Measurements from ENCODE around the gene ATG9B. TPM values are rescaled to one million over a fixed set of nuclear protein-coding genes. Genes with fewer than 3 reads are reported as not detected.

Gene ATG9B
- total RNA-seq, 1 experiment from 2014 or later: 2.1 TPM

GRCh38 chr7:151017370-151017952 lies 6.8 kb downstream of the ATG9B start:
- H3K4me1 ChIP-seq (ENCODE audit: control insufficient read depth in 1 of 2, insufficient read depth in 2 of 2, low read length in 2 of 2): peaks cover 0 to 29% of the 10 kb centered on the region in 2 experiments; a peak in 2 of 4 replicates
- intact Hi-C loops (cut with micrococcal nuclease): loop anchor here (5.0 to 10.0 kb wide), 2 partner anchors 120 to 243 kb away; no protein-coding TSS in a partner anchor
- RAD21 ChIA-PET (ENCODE audit: low non-redundant PET in 1 of 2, low total read pairs in 2 of 2, uncharacterized antibody in 2 of 2, unreplicated experiment in 2 of 2): interaction anchor here in 1 of 2 experiments (1.0 kb wide), 1 partner anchor 55 kb away, joined by 3 read pairs; no protein-coding TSS in a partner anchor
- H3K79me2 ChIP-seq (ENCODE audit: insufficient read depth, low read length): no peaks in the 10 kb centered on the region
- no peaks in the 10 kb centered on the region for H3K9me3 ChIP-seq (ENCODE audit: control insufficient read depth in 1 of 2, insufficient read depth in 1 of 2, low read depth in 1 of 2, low read length in 2 of 2)
- no peak for DNase-seq (ENCODE audit: low read depth, low spot score)
- no peak overlapping the region for H3K27ac ChIP-seq (ENCODE audit: low read depth, low read length)
- TF ChIP-seq EZH2phosphoT487 (IDR thresholded peaks at IDR 0.05; ENCODE audit: borderline replicate concordance) (no peak), POLR2A (IDR thresholded peaks at IDR 0.05; ENCODE audit: borderline replicate concordance, extremely low read depth, insufficient read depth, insufficient read length) (no peak), POLR2AphosphoS5 (IDR thresholded peaks at IDR 0.05; ENCODE audit: low read depth, low read length) (no peak)
- BruUV-seq (replicated peaks): no TSS peak
- H3K9me2 ChIP-seq (ENCODE audit: insufficient read depth): no peaks in the 10 kb centered on the region
- no peak overlapping the region for H3K9ac ChIP-seq (ENCODE audit: low read length)
- no peaks in the 10 kb centered on the region for H4K20me1 ChIP-seq (ENCODE audit: insufficient read depth)
- CTCF ChIA-PET: interaction anchor here (1.0 to 5.2 kb wide), 7 partner anchors 8 to 98 kb away, joined by 3 to 59 read pairs (median 4); partner anchors contain the start of gene ABCB8
- no peak overlapping the region for H3K4me3 ChIP-seq (replicated peaks in 1 of 2; ENCODE audit: low read depth in 1 of 2, low read length in 2 of 2)
- no peaks in the 10 kb centered on the region for H3K36me3 ChIP-seq (ENCODE audit: control insufficient read depth in 1 of 2, insufficient read depth in 2 of 2, low read length in 2 of 2)
- H2AFZ ChIP-seq (ENCODE audit: low read depth, low read length, poor library complexity, severe bottlenecking): no peak overlapping the region
- POLR2A ChIA-PET: interaction anchor here (2.0 kb wide), 1 partner anchor 43 kb away, joined by 5 read pairs; no protein-coding TSS in a partner anchor
- no peaks in the 10 kb centered on the region for H3K27me3 ChIP-seq (ENCODE audit: insufficient read depth, low read length)
- ATAC-seq: peak; percentile 2; the same call in 1 of the 2 replicates
- peak overlapping the region; percentile 60; the same call in 1 of the 2 replicates for H3K4me2 ChIP-seq (ENCODE audit: low read length)

GRCh38 chr7:151016942-151017341 lies 7.4 kb downstream of the ATG9B start:
- Histone ChIP-seq H3K36me3 (ENCODE audit: control insufficient read depth in 1 of 2, insufficient read depth in 2 of 2, low read length in 2 of 2) (no peaks in the 10 kb centered on the region), H3K9me3 (ENCODE audit: control insufficient read depth in 1 of 2, insufficient read depth in 1 of 2, low read depth in 1 of 2, low read length in 2 of 2) (no peaks in the 10 kb centered on the region), H3K27me3 (ENCODE audit: insufficient read depth, low read length) (no peaks in the 10 kb centered on the region), H2AFZ (ENCODE audit: low read depth, low read length, poor library complexity, severe bottlenecking) (no peak overlapping the region), H3K4me1 (ENCODE audit: control insufficient read depth in 1 of 2, insufficient read depth in 2 of 2, low read length in 2 of 2) (peaks cover 0 to 34% of the 10 kb centered on the region in 2 experiments; a peak in 2 of 4 replicates), H3K79me2 (ENCODE audit: insufficient read depth, low read length) (no peaks in the 10 kb centered on the region), H3K27ac (ENCODE audit: low read depth, low read length) (no peak overlapping the region), H3K9me2 (ENCODE audit: insufficient read depth) (no peaks in the 10 kb centered on the region), H3K4me2 (ENCODE audit: low read length) (no peak overlapping the region), H4K20me1 (ENCODE audit: insufficient read depth) (no peaks in the 10 kb centered on the region), H3K4me3 (replicated peaks in 1 of 2; ENCODE audit: low read depth in 1 of 2, low read length in 2 of 2) (no peak overlapping the region), H3K9ac (ENCODE audit: low read length) (no peak overlapping the region)
- CTCF ChIA-PET: interaction anchor here (1.0 to 2.0 kb wide), 4 partner anchors 8 to 68 kb away, joined by 3 to 7 read pairs (median 4); partner anchors contain the start of gene ABCB8
- RAD21 ChIA-PET (ENCODE audit: low non-redundant PET in 1 of 2, low total read pairs in 2 of 2, uncharacterized antibody in 2 of 2, unreplicated experiment in 2 of 2): no interaction called here
- POLR2A ChIA-PET: no interaction called here
- ATAC-seq: no peak
- intact Hi-C loops (cut with micrococcal nuclease): loop anchor here (5.0 to 10.0 kb wide), 2 partner anchors 120 to 242 kb away; no protein-coding TSS in a partner anchor
- no peak for DNase-seq (ENCODE audit: low read depth, low spot score)
- BruUV-seq (replicated peaks): no TSS peak
- TF ChIP-seq POLR2A (IDR thresholded peaks at IDR 0.05; ENCODE audit: borderline replicate concordance, extremely low read depth, insufficient read depth, insufficient read length): no peak
- no peak for TF ChIP-seq MAX (IDR thresholded peaks at IDR 0.05)
- no peak for TF ChIP-seq CTCF (IDR thresholded peaks at IDR 0.05 in 2 of 3, conservative IDR thresholded peaks at IDR 0.05 in 1 of 3; ENCODE audit: borderline replicate concordance in 1 of 3, insufficient read depth in 1 of 3, low read depth in 2 of 3, low read length in 2 of 3)
- TF ChIP-seq FOSL1 (IDR thresholded peaks at IDR 0.05; ENCODE audit: low read depth): no peak
- TF ChIP-seq EGR1 (IDR thresholded peaks at IDR 0.05; ENCODE audit: low read depth): no peak
- no peak for TF ChIP-seq ZFX (IDR thresholded peaks at IDR 0.05)
- no peak for TF ChIP-seq YY1 (IDR thresholded peaks at IDR 0.05; ENCODE audit: extremely low read depth, insufficient replicate concordance, low read depth, low read length)
- TF ChIP-seq REST (IDR thresholded peaks at IDR 0.05; ENCODE audit: low read depth): no peak
